C1 segment of cervical spinal cord (tissue), 14 donors: ENCODE data around the gene TLK2.
A peak's percentile ranks its signal among the peaks of the same experiment; 100 is the strongest.
"Not testable (repeated sequence)": the region's sequence is repeated elsewhere in the genome, so short reads cannot be mapped to it uniquely, and the experiment has no call there.

Experiments
- DNase-seq, 14 donors: peaks; one replicate each; lab custom pipeline; 2025; lab: John Stamatoyannopoulos, UW

Gene TLK2

DNA sequence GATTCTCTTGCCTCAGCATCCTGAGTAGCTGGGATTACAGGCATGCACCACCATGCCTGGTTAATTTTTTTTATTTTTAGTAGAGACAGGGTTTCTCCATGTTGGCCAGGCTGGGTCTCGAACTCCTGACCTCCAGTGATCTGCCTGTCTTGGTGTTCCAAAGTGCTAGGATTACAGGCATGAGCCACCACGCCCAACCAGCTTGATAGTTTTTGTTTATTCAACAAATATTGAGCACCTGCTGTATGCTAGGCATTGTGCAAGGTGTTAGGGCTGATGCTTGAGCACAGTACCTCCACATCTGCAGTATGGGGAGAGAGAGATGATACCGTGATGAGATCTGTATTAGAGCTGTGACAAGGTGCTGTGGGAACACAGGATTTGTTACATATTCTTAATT is 3.9 kb downstream of the TLK2 start:
- not testable (repeated sequence) for DNase-seq

- not testable (repeated sequence) for DNase-seq
Observed at GRCh38 chr17:62490990-62491389, 12.4 kb downstream of the TLK2 start.

- not testable (repeated sequence) for DNase-seq
Observed at GRCh38 chr17:62493049-62493655, 14.5 kb downstream of the TLK2 start.

- not testable (repeated sequence) for DNase-seq
Observed at GRCh38 chr17:62494073-62494472, 15.4 kb downstream of the TLK2 start.

DNA sequence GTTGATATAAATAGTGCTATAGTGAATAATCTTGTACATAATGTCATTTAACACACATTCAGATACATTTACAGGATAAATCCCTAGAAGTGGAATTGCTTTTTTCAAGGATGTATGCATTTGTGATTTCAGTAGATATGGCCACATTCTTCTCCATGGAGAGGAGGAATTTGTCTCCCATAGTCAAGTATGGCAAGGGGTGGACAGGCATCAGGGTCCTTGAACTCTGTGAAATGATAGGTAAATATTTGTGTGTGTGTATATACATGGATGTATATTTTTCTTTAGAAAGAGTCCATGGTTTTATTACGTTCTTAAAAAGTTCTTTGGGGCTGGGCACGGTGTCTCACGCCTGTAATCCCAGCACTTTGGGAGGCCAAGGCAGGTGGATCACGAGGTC is 17.7 kb downstream of the TLK2 start:
- DNase-seq = not testable (repeated sequence)

GRCh38 chr17:62498796-62499195 is 20.2 kb downstream of the TLK2 start:
- not testable (repeated sequence) for DNase-seq

DNA sequence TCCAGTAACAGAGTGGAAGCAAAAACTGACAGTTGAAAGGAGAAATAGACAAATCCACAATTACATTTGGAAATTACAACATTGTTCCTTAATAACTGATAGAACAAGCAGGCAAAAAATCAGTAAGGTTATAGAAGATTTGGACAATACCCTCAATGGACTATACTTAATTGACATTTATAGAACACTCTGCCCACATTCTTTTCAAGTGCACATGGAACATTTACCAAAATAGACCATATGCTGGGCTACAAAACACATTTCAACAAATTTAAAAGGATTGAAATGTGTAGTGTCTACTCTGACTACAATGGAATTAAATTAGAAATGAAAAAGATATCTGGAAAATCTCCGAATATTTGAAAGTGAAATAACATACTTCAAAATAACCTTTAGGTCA is 21.8 kb downstream of the TLK2 start:
- DNase-seq = not testable (repeated sequence)

DNA sequence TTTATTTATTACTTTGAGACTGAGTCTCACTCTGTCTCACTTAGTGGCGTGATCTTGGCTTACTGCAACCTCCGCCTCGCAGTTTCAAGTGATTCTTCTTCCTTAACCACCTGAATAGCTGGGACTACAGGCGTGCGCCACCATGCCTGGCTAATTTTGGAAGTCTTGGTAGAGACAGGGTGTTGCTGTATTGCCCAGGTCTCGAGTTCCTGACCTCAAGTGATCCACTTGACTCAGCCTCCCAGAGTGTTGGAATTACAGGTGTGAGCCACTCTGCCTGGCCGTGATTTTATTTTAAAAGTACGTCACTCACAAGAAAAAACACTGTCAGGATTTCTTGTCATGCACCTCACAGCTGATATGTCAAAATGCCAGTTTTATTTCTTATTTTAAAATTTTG is 26.2 kb downstream of the TLK2 start:
- DNase-seq = not testable (repeated sequence)

DNA sequence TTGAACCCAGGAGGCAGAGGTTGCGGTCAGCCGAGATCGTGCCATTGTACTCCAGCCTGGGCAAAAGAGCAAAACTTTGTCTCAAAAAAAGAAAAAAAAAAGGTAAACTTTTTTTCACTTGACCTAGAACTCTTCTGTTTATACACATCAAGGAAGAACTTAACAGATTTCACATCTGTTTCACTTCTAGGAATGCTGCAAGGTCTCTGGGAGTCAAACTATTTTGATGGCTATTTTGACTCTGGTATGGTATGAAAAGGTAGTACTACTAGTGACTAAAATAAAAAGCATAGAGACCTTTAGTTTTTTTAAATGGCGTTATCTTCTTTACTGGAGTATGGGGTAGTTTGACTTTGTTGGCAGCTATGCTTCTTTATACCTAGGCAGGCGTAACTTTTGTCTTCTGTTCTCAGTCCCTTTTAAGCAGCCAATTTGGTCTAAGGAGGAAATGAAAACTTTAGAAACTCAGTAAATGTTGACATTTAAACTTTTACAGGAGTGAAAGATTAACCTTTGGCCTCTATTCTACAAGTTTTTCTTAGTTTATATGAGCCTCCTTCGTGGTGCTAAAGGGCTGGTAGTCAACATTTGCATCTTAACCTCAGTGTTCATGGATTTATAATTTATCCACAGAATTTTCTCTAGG is 28.7 kb downstream of the TLK2 start:
- DNase-seq = not testable (repeated sequence)

- DNase-seq = not testable (repeated sequence)
Observed at GRCh38 chr17:62510247-62510819, 31.7 kb downstream of the TLK2 start.

DNA sequence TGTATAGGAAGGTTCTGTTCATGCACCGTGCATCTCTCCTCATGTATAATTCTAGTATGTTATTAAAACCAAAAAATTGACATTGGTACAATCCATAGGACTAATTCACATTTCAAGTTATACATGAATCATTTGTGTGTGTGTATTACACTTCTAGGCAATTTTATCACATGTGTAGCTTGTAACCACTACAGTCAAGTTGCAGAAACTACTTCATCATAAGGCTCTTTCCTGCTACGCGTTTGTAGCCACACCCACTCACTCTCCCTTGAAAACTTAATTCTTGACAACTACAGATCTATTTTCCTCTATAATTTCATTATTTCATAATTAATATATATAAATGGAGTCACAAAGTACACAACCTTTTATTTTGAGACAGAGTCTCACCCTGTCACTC is 32.4 kb downstream of the TLK2 start:
- DNase-seq = not testable (repeated sequence)

DNA sequence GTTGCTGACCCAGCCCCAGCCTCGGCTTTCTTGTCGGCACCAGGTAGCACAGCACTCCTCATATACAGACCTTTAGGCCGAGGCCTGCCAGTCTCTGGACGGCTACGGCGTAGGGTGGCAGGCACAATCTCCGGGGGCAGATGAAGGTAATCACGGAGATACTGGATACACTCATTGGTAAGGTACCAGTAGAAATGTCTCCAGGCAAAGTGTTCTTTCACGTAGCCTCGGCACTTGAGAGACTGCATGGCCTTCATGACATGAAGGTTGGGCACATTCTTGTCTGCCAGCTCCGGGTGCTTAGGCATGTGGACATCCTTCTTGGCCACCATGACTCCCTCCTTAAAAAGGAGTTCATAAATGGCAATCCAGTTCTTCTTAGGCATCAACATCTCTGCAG is 37.8 kb downstream of the TLK2 start:
- not testable (repeated sequence) for DNase-seq

GRCh38 chr17:62521295-62521694 is 42.7 kb downstream of the TLK2 start:
- DNase-seq = not testable (repeated sequence)

DNA sequence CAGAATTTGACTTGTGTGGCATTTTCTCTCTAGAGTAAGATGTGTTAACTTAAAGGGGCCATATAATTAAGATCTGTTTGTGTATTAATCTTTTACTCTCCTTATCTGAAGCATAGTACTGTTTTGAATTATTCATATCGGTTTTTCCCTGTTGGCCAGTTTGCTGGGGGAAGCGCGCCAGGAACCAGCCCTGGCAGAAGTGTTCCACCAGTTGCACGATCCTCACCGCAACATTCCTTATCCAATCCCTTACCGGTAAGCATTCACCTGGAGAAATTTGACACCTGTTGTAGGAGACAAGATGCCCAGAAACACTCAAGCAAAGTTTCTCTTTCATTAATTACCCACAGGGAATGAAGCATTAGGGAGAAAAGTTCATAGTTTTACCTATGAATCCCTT is 45.5 kb downstream of the TLK2 start:
- not testable (repeated sequence) for DNase-seq

GRCh38 chr17:62525317-62525716 is 46.7 kb downstream of the TLK2 start:
- DNase-seq = not testable (repeated sequence)

- DNase-seq = not testable (repeated sequence)
Observed at GRCh38 chr17:62530936-62531335, 52.3 kb downstream of the TLK2 start.

GRCh38 chr17:62536557-62536956 is 57.9 kb downstream of the TLK2 start:
- not testable (repeated sequence) for DNase-seq

DNA sequence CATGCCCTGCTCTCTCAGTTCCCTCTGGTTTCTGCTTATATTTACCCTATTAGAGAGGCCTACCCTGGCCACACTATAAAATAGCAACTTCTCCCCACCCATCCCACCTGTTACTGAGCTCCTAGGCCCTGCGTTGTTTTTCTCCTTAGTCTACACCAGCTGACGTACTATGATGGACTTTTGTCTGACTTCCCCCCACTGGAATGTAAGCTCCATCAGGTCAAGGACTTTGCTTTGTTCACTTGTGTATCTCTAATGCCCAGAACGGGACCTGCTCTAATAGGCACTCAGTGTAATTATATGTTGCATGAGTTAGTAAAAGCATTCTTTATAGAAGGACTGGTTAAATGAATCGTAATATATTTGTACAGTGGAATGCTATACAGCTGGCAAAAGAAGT is 62.4 kb downstream of the TLK2 start:
- not testable (repeated sequence) for DNase-seq

DNA sequence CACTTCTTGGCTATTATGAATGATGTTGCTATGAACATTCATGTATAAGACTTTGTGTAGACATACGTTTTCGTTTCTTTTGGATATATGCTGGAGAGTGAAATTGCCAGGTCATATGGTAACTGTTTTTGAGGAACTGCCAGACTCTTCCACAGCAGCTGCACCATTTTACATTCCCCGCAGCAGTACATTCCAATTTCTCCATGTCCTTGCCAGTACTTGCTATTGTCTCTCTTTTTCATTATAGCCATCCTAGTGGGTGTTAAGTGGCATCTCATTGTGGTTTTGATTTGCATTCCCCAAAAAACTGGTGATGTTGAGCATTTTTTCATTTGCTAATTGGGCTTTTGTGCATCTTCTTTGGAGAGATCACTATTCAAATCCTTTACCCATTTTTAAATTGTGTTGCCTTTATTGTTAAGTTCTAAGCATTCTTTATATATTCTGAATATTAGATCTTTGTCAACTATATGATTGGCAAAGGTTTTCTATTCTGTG is 64.7 kb downstream of the TLK2 start:
- peak in 1 of 14 donors; percentile 4 for DNase-seq

DNA sequence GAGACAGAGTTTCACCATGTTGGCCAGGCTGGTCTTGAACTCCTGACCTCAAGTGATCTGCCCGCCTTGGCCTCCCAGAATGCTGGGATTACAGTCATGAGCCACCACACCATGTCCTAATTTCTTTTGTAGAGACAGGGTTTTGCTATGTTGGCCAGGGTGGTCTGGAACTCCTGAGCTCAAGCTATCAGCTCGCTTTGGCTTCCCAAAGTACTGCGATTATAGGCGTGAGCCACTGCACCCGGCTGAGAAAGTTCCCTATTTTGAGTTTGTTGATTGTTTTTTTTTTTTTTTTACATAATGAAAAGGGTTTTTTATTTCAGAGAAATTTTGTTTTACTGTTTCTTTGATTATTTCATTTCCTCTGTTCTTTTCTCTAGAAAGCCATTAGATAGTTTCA is 67.4 kb downstream of the TLK2 start:
- not testable (repeated sequence) for DNase-seq

GRCh38 chr17:62552851-62553659 is 74.4 kb downstream of the TLK2 start:
- peak in 3 of 14 donors; percentile 3 to 24 (median 13) for DNase-seq

- not testable (repeated sequence) for DNase-seq
Observed at GRCh38 chr17:62557532-62557931, 78.9 kb downstream of the TLK2 start.
